ENCODE results near the gene GPSM1. TPM values are rescaled to one million over a fixed set of nuclear protein-coding genes. Genes with fewer than 3 reads are reported as not detected.

Gene GPSM1
- total and polyA plus RNA-seq, 2 experiments from 2014 or later: 58.5 to 116 TPM

GRCh38 chr9:136300866-136301265 is 26.5 kb upstream of the GPSM1 start:
- H3K27me3 ChIP-seq: no peaks in the 10 kb centered on the region
- H3K4me3 ChIP-seq: no peak overlapping the region
- no peak for TF ChIP-seq CTCF (IDR thresholded peaks at IDR 0.05; ENCODE audit: low read depth, low read length)
- H3K9me3 ChIP-seq (ENCODE audit: low read depth): no peaks in the 10 kb centered on the region
- H3K36me3 ChIP-seq: no peaks in the 10 kb centered on the region
- no peak for DNase-seq (ENCODE audit: low read depth in 1 of 2, low spot score in 1 of 2)
- no peaks in the 10 kb centered on the region for H3K4me1 ChIP-seq (ENCODE audit: low read depth)
- no peak overlapping the region for H3K27ac ChIP-seq

- DNase-seq (ENCODE audit: low read depth in 1 of 2, low spot score in 1 of 2): no peak
- no peak overlapping the region for H3K4me3 ChIP-seq
- no peak for TF ChIP-seq CTCF (IDR thresholded peaks at IDR 0.05; ENCODE audit: low read depth, low read length)
- no peaks in the 10 kb centered on the region for H3K27me3 ChIP-seq
- H3K36me3 ChIP-seq: no peaks in the 10 kb centered on the region
- no peaks in the 10 kb centered on the region for H3K9me3 ChIP-seq (ENCODE audit: low read depth)
- no peaks in the 10 kb centered on the region for H3K4me1 ChIP-seq (ENCODE audit: low read depth)
- no peak overlapping the region for H3K27ac ChIP-seq
Measured at GRCh38 chr9:136302527-136302926, 24.8 kb upstream of the GPSM1 start.

DNA sequence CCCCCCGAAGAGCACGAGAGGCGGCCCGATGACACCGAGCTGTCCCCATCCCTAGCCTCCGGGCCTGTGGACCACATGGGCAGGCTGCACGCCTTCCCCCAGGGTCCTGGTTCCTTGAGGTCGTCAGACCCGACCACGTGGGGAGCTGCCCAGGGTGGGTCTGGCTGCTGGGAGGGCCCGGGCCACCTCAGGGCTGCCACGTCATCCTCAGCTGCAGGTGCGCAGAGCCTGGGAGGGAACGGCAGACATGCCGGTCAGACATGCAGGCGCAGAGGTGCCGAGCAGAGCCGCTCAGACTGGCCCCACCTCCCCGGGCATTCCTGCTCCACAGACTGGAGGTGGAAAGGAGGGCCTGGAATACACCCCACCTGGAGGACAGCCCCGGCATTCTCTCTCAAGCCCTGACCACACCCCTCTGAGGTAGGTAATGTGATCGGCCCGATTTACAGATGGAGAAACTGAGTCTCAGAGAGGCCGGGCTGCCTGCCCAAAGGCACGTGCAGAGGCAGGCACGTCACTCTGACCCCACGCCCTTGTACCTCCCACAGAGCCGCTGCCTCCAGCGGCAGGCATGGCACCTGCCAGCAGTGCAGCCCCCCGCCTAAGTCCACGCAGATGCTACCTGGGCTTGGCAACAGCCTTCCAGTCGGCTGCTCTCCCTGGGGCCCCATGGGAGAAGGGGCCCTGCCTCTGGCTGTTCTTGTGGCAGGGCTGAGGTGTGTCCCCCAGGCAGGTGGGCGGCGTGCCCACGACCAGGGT is 24.1 kb upstream of the GPSM1 start:
- DNase-seq (ENCODE audit: low read depth in 1 of 2, low spot score in 1 of 2): no peak
- Histone ChIP-seq H3K36me3 (no peaks in the 10 kb centered on the region), H3K9me3 (ENCODE audit: low read depth) (no peaks in the 10 kb centered on the region), H3K27ac (no peak overlapping the region), H3K4me1 (ENCODE audit: low read depth) (no peaks in the 10 kb centered on the region), H3K27me3 (no peaks in the 10 kb centered on the region), H3K4me3 (no peak overlapping the region)
- no peak for TF ChIP-seq CTCF (IDR thresholded peaks at IDR 0.05; ENCODE audit: low read depth, low read length)

DNA sequence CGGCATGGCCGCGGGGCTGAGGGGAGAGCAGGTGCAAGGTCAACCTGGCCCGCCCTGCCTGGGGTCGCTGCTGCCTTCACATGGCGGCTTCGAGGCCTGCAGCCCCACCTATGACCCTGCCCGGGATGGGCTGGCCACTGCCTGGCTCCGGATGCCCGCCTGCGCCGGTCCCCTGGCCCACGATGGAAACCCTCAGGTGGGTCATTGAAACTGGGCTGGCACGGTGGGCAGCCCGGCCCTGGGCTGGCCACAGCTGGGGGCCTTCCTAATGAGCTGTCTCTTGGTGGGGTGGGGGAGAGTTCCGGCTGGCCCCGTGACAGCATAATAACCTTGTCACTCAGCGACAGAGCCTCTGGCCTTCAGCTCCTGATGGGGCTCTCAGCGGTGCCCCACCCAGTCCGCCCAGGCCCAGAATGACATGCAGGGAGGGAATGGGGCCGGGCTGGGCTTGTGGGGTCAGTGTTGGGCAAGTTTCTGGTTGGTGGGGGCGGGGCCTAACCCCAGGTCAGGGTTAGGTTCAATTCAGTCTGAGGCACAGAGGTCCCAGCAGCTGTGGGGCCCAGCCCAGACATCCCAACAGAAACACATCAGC is 23.4 kb upstream of the GPSM1 start, which contains the start of gene CCDC187:
Gene CCDC187, minus strand, starts transcription at position 270 of the 592 bp plus-strand sequence. Its CDS starts 264 bp downstream, at position 6.
- DNase-seq (ENCODE audit: low read depth in 1 of 2, low spot score in 1 of 2): no peak

GRCh38 chr9:136304456-136304855 is 22.9 kb upstream of the GPSM1 start:
- no peaks in the 10 kb centered on the region for H3K27me3 ChIP-seq
- no peaks in the 10 kb centered on the region for H3K9me3 ChIP-seq (ENCODE audit: low read depth)
- no peak for DNase-seq (ENCODE audit: low read depth in 1 of 2, low spot score in 1 of 2)
- H3K36me3 ChIP-seq: no peaks in the 10 kb centered on the region
- H3K4me3 ChIP-seq: no peak overlapping the region
- no peaks in the 10 kb centered on the region for H3K4me1 ChIP-seq (ENCODE audit: low read depth)
- no peak overlapping the region for H3K27ac ChIP-seq
- no peak for TF ChIP-seq CTCF (IDR thresholded peaks at IDR 0.05; ENCODE audit: low read depth, low read length)

More for the DNA sequence above, 23.4 kb upstream of the GPSM1 start, which contains the start of gene CCDC187:
- Histone ChIP-seq H3K4me3 (no peak within 1 kb of the TSS), H3K36me3 (no peaks in the 10 kb centered on the region), H3K27me3 (no peaks in the 10 kb centered on the region), H3K9me3 (ENCODE audit: low read depth) (no peaks in the 10 kb centered on the region), H3K4me1 (ENCODE audit: low read depth) (no peaks in the 10 kb centered on the region), H3K27ac (no peak within 1 kb of the TSS)
- no peak for TF ChIP-seq CTCF (IDR thresholded peaks at IDR 0.05; ENCODE audit: low read depth, low read length)
